ENCODE results near the gene NEURL4.
"Not testable (repeated sequence)": the region's sequence is repeated elsewhere in the genome, so short reads cannot be mapped to it uniquely, and the experiment has no call there.

The NEURL4 gene

GRCh38 chr17:7328840-7329373 lies at the start of gene NEURL4:
Gene NEURL4 (minus strand): TSS chr17:7329335. CDS start chr17:7329312, 23 bp downstream.
- DNase-seq (ENCODE audit: low read depth in 1 of 2, low spot score in 1 of 2) = no peak

- no peak for DNase-seq (ENCODE audit: low read depth in 1 of 2, low spot score in 1 of 2)
Measured at GRCh38 chr17:7374353-7374752, 45.2 kb upstream of the NEURL4 start.

GRCh38 chr17:7370853-7371252 lies 41.7 kb upstream of the NEURL4 start:
- DNase-seq (ENCODE audit: low read depth in 1 of 2, low spot score in 1 of 2) = no peak

- no peak for DNase-seq (ENCODE audit: low read depth in 1 of 2, low spot score in 1 of 2)
Measured at GRCh38 chr17:7369825-7370224, 40.7 kb upstream of the NEURL4 start.

GRCh38 chr17:7368599-7368994 lies 39.5 kb upstream of the NEURL4 start:
- DNase-seq (ENCODE audit: low read depth in 1 of 2, low spot score in 1 of 2) = not testable (repeated sequence)

- no peak for DNase-seq (ENCODE audit: low read depth in 1 of 2, low spot score in 1 of 2)
Measured at GRCh38 chr17:7367918-7368598, 38.9 kb upstream of the NEURL4 start.

- DNase-seq (ENCODE audit: low read depth in 1 of 2, low spot score in 1 of 2) = no peak
Measured at GRCh38 chr17:7367083-7367482, 37.9 kb upstream of the NEURL4 start.

- DNase-seq (ENCODE audit: low read depth in 1 of 2, low spot score in 1 of 2) = not testable (repeated sequence)
Measured at GRCh38 chr17:7365963-7366362, 36.8 kb upstream of the NEURL4 start.

- DNase-seq (ENCODE audit: low read depth in 1 of 2, low spot score in 1 of 2) = no peak
Measured at GRCh38 chr17:7363311-7363710, 34.2 kb upstream of the NEURL4 start.

- DNase-seq (ENCODE audit: low read depth in 1 of 2, low spot score in 1 of 2) = no peak
Measured at GRCh38 chr17:7361906-7362305, 32.8 kb upstream of the NEURL4 start.

- no peak for DNase-seq (ENCODE audit: low read depth in 1 of 2, low spot score in 1 of 2)
Measured at GRCh38 chr17:7357381-7357780, 28.2 kb upstream of the NEURL4 start.

- DNase-seq (ENCODE audit: low read depth in 1 of 2, low spot score in 1 of 2) = no peak
Measured at GRCh38 chr17:7356756-7357155, 27.6 kb upstream of the NEURL4 start.

GRCh38 chr17:7356072-7356549 lies 27.0 kb upstream of the NEURL4 start:
- DNase-seq (ENCODE audit: low read depth in 1 of 2, low spot score in 1 of 2) = peak; percentile 74 to 75

GRCh38 chr17:7355573-7355972 lies 26.4 kb upstream of the NEURL4 start:
- no peak for DNase-seq (ENCODE audit: low read depth in 1 of 2, low spot score in 1 of 2)

- DNase-seq (ENCODE audit: low read depth in 1 of 2, low spot score in 1 of 2) = no peak
Measured at GRCh38 chr17:7355053-7355452, 25.9 kb upstream of the NEURL4 start, which contains the start of gene TMEM95. Gene TMEM95 (plus strand): TSS chr17:7355156. CDS start chr17:7355205, 49 bp downstream.

GRCh38 chr17:7354262-7354843 lies 25.2 kb upstream of the NEURL4 start:
- no peak for DNase-seq (ENCODE audit: low read depth in 1 of 2, low spot score in 1 of 2)

GRCh38 chr17:7352910-7353635 lies 23.9 kb upstream of the NEURL4 start:
- DNase-seq (ENCODE audit: low read depth in 1 of 2, low spot score in 1 of 2) = no peak

- DNase-seq (ENCODE audit: low read depth in 1 of 2, low spot score in 1 of 2) = no peak
Measured at GRCh38 chr17:7352503-7352889, 23.4 kb upstream of the NEURL4 start.

- DNase-seq (ENCODE audit: low read depth in 1 of 2, low spot score in 1 of 2) = peak; percentile 48 to 70
Measured at GRCh38 chr17:7351665-7352502, 22.7 kb upstream of the NEURL4 start, which contains the start of gene KCTD11. Gene KCTD11 (plus strand): TSS chr17:7352162.

- DNase-seq (ENCODE audit: low read depth in 1 of 2, low spot score in 1 of 2) = no peak
Measured at GRCh38 chr17:7348478-7349242, 19.5 kb upstream of the NEURL4 start.

Measured in activated T-helper 1 cell treated with anti-CD3 and anti-CD28 coated beads, Interleukin-2, amount 50 U/mL, for 16 hours (primary cell).